Measurements from ENCODE around the gene TRNP1. TPM values are rescaled to one million over a fixed set of nuclear protein-coding genes. Genes with fewer than 3 reads are reported as not detected.

Gene TRNP1
- total and polyA plus RNA-seq, 10 of the 15 experiments (the other 5 are each of a cell fraction or from before 2014, with no cell fraction given): 0.13 TPM; not detected in 9

GRCh38 chr1:27037518-27037917, 44.0 kb downstream of the TRNP1 start:
- Histone ChIP-seq H3K27me3 (replicated peaks in 1 of 2; ENCODE audit: control insufficient read depth in 2 of 2, insufficient read depth in 2 of 2, low read length in 1 of 2) (peaks cover 0 to 2% of the 10 kb centered on the region in 2 experiments; a peak in 3 of 4 replicates), H3K4me2 (ENCODE audit: control insufficient read depth, insufficient read depth) (no peak overlapping the region), H3K4me3 (no peak overlapping the region), H3K4me1 (ENCODE audit: control insufficient read depth, insufficient read depth, low read length) (no peaks in the 10 kb centered on the region), H3K27ac (ENCODE audit: control insufficient read depth, insufficient read depth) (no peak overlapping the region), H4K20me1 (ENCODE audit: control insufficient read depth, insufficient read depth) (no peaks in the 10 kb centered on the region), H2AFZ (ENCODE audit: control insufficient read depth, low read depth, low read length) (no peak overlapping the region), H3K36me3 (ENCODE audit: control insufficient read depth in 2 of 2, insufficient read depth in 2 of 2, low read length in 1 of 2) (no peaks in the 10 kb centered on the region), H3K9ac (ENCODE audit: control insufficient read depth, insufficient read depth, low read length) (no peak overlapping the region), H3K79me2 (ENCODE audit: control insufficient read depth, insufficient read depth, low read length) (no peaks in the 10 kb centered on the region), H3K9me3 (replicated peaks; ENCODE audit: control insufficient read depth, insufficient read depth, low read length) (no peaks in the 10 kb centered on the region)
- CTCF ChIA-PET: interaction anchor here (1.3 kb wide), 1 partner anchor 8 kb away, joined by 8 read pairs; no protein-coding TSS in a partner anchor
- RAD21 ChIA-PET (ENCODE audit: unreplicated experiment): interaction anchor here (0.6 to 1.4 kb wide), 3 partner anchors 62 to 462 kb away, joined by 4 to 6 read pairs (median 4); no protein-coding TSS in a partner anchor
- 18% methylated on average over 10 of the region's 10 CpGs for WGBS (ENCODE audit: insufficient coverage, insufficient replicate concordance, low lambda C conversion rate, missing lambda C conversion rate)
- FAIRE-seq: no peak
- DNase-seq (ENCODE audit: low read depth, low spot score): no peak
- no peak for TF ChIP-seq PAX5 (IDR thresholded peaks at IDR 0.05; ENCODE audit: borderline replicate concordance, low read depth, low read length)
- intact Hi-C loops (cut with micrococcal nuclease; ENCODE audit: unreplicated experiment): no loop called here
- SMC1A ChIA-PET (ENCODE audit: uncharacterized antibody, unreplicated experiment): no interaction called here
- POLR2A ChIA-PET: no interaction called here
- in situ Hi-C loops (cut with MboI): no loop called here
- no peak for ATAC-seq
- no TSS peak for BruUV-seq (replicated peaks)

GRCh38 chr1:27038020-27038419, 44.5 kb downstream of the TRNP1 start:
- CTCF ChIA-PET: interaction anchor here (3.1 kb wide), 1 partner anchor 40 kb away, joined by 22 read pairs; no protein-coding TSS in a partner anchor
- no peak overlapping the region for H3K4me2 ChIP-seq (ENCODE audit: control insufficient read depth, insufficient read depth)
- H3K27ac ChIP-seq (ENCODE audit: control insufficient read depth, insufficient read depth): no peak overlapping the region
- H3K79me2 ChIP-seq (ENCODE audit: control insufficient read depth, insufficient read depth, low read length): no peaks in the 10 kb centered on the region
- H2AFZ ChIP-seq (ENCODE audit: control insufficient read depth, low read depth, low read length): no peak overlapping the region
- POLR2A ChIA-PET: no interaction called here
- FAIRE-seq (no peak), ATAC-seq (no peak), DNase-seq (ENCODE audit: low read depth, low spot score) (no peak)
- intact Hi-C loops (cut with micrococcal nuclease; ENCODE audit: unreplicated experiment) (no loop called here), in situ Hi-C loops (cut with MboI) (no loop called here)
- no peak overlapping the region for H3K4me3 ChIP-seq
- no peak overlapping the region for H3K9ac ChIP-seq (ENCODE audit: control insufficient read depth, insufficient read depth, low read length)
- no peaks in the 10 kb centered on the region for H3K9me3 ChIP-seq (replicated peaks; ENCODE audit: control insufficient read depth, insufficient read depth, low read length)
- no peaks in the 10 kb centered on the region for H3K4me1 ChIP-seq (ENCODE audit: control insufficient read depth, insufficient read depth, low read length)
- RAD21 ChIA-PET (ENCODE audit: unreplicated experiment): no interaction called here
- no peaks in the 10 kb centered on the region for H3K36me3 ChIP-seq (ENCODE audit: control insufficient read depth in 2 of 2, insufficient read depth in 2 of 2, low read length in 1 of 2)
- 36% methylated on average over 7 of the region's 7 CpGs for whole genome bisulfite sequencing (ENCODE audit: insufficient coverage, insufficient replicate concordance, low lambda C conversion rate, missing lambda C conversion rate)
- BruUV-seq (replicated peaks): no TSS peak
- peaks cover 0 to 2% of the 10 kb centered on the region in 2 experiments; a peak in 3 of 4 replicates for H3K27me3 ChIP-seq (replicated peaks in 1 of 2; ENCODE audit: control insufficient read depth in 2 of 2, insufficient read depth in 2 of 2, low read length in 1 of 2)
- SMC1A ChIA-PET (ENCODE audit: uncharacterized antibody, unreplicated experiment): no interaction called here
- no peaks in the 10 kb centered on the region for H4K20me1 ChIP-seq (ENCODE audit: control insufficient read depth, insufficient read depth)
- TF ChIP-seq KAT2A (conservative IDR thresholded peaks at IDR 0.05; ENCODE audit: control insufficient read depth, low read depth, low read length) (no peak), SPI1 (IDR thresholded peaks at IDR 0.05; ENCODE audit: borderline replicate concordance, insufficient read depth, low read depth, low read length) (no peak), IKZF1 (conservative IDR thresholded peaks at IDR 0.05) (no peak), PML (IDR thresholded peaks at IDR 0.05; ENCODE audit: low read length) (no peak), TBL1XR1 (IDR thresholded peaks at IDR 0.05; ENCODE audit: low read depth, low read length) (no peak), PAX8 (IDR thresholded peaks at IDR 0.05) (no peak), HDAC6 (IDR thresholded peaks at IDR 0.05; ENCODE audit: unreplicated experiment) (no peak), CEBPB (IDR thresholded peaks at IDR 0.05; ENCODE audit: borderline replicate concordance in 1 of 2, low read depth in 2 of 2, low read length in 2 of 2) (no peak), IKZF2 (IDR thresholded peaks at IDR 0.05) (no peak), SIN3A (IDR thresholded peaks at IDR 0.05; ENCODE audit: low read depth, low read length) (no peak), CTCF (IDR thresholded peaks at IDR 0.05 in 2 of 3, conservative IDR thresholded peaks at IDR 0.05 in 1 of 3; ENCODE audit: control insufficient read depth in 2 of 3, extremely low read depth in 1 of 3, insufficient read depth in 1 of 3, low read depth in 3 of 3, low read length in 3 of 3) (no peak), MYB (IDR thresholded peaks at IDR 0.05; ENCODE audit: borderline replicate concordance, low read depth, low read length) (no peak)

Data from GM12878 (cell line).